GM12878 (cell line): ENCODE data around the gene CRTC2. TPM values are rescaled to one million over a fixed set of nuclear protein-coding genes. Genes with fewer than 3 reads are reported as not detected.

ENCODE experiments used
- CEBPB ChIP-seq, 2 experiments: fragments of 150-350 bp in 1 of 2; IDR thresholded peaks; 2 replicates each; pipeline ENCODE4 v1.6.1; 2012 to 2014; ENCODE audit warnings: low read depth in 2 of 2, low read length in 2 of 2, borderline replicate concordance in 1 of 2, inconsistent platforms in 1 of 2
- CREB1 ChIP-seq: IDR thresholded peaks from 2 replicates; pipeline ENCODE4 v1.6.1; 2012; ENCODE audit warnings: low read depth, mild to moderate bottlenecking, inconsistent platforms
- CREM ChIP-seq: IDR thresholded peaks from 2 replicates; pipeline ENCODE4 v1.6.1; 2014; ENCODE audit warnings: antibody characterized with exemption, low read depth
- EED ChIP-seq: sonication (generic); IDR thresholded peaks from 2 replicates; pipeline ENCODE4 v1.6.1; 2016; ENCODE audit warnings: antibody characterized with exemption, low read depth
- EGR1 ChIP-seq, 2 experiments: IDR thresholded peaks; 1 replicate in 1 of 2; 2 replicates in 1 of 2; pipeline ENCODE4 v1.6.1; 2011 to 2012; ENCODE audit warnings: low read depth in 2 of 2, low read length in 2 of 2, borderline replicate concordance in 1 of 2, mild to moderate bottlenecking in 1 of 2, moderate library complexity in 1 of 2
- ESRRA ChIP-seq: IDR thresholded peaks from 2 replicates; pipeline ENCODE4 v1.6.1; 2012; ENCODE audit warnings: mild to moderate bottlenecking, low read length, improper control_type of control experiment
- ETV6 ChIP-seq, 2 experiments: fragments of 450-650 bp in 1 of 2; IDR thresholded peaks in 1 of 2; conservative IDR thresholded peaks in 1 of 2; 2 replicates each; pipeline ENCODE4 v1.6.1; 2014; ENCODE audit warnings: antibody characterized with exemption in 1 of 2, borderline replicate concordance in 1 of 2, low read depth in 1 of 2, mild to moderate bottlenecking in 1 of 2, moderate library complexity in 1 of 2
- FOXM1 ChIP-seq: IDR thresholded peaks from 2 replicates; pipeline ENCODE4 v1.6.1; 2012; ENCODE audit warnings: low read depth, mild to moderate bottlenecking, inconsistent platforms, low read length, moderate library complexity
- HDGF ChIP-seq: fragments of 450-650 bp; IDR thresholded peaks from 2 replicates; pipeline ENCODE4 v1.6.1; 2016; ENCODE audit warnings: antibody characterized with exemption
- JUNB ChIP-seq: IDR thresholded peaks from 2 replicates; pipeline ENCODE4 v1.6.1; 2016; ENCODE audit warnings: antibody characterized with exemption, mild to moderate bottlenecking
- MTA2 ChIP-seq: fragments of 450-650 bp; IDR thresholded peaks from 2 replicates; pipeline ENCODE4 v1.6.1; 2016; ENCODE audit warnings: low read depth, mild to moderate bottlenecking, moderate library complexity
- MTA3 ChIP-seq: IDR thresholded peaks from 2 replicates; pipeline ENCODE4 v1.6.1; 2012; ENCODE audit warnings: low read length, inconsistent platforms, borderline replicate concordance
- PML ChIP-seq: IDR thresholded peaks from 2 replicates; pipeline ENCODE4 v1.6.1; 2012; ENCODE audit warnings: low read length, inconsistent platforms
- POLR2A ChIP-seq: IDR thresholded peaks from 2 replicates; pipeline ENCODE4 v1.6.1; 2011; ENCODE audit warnings: low read depth, mild to moderate bottlenecking, low read length
- RAD21 ChIP-seq: IDR thresholded peaks from 2 replicates; pipeline ENCODE4 v1.6.1; 2011; ENCODE audit warnings: mild to moderate bottlenecking, low read depth, low read length, moderate library complexity; ENCODE audit not compliant: insufficient read depth
- RB1 ChIP-seq: fragments of 450-650 bp; formaldehyde crosslinking; IDR thresholded peaks from 2 replicates; pipeline ENCODE4 v1.6.1; 2017; ENCODE audit warnings: mild to moderate bottlenecking, borderline replicate concordance
- RBBP5 ChIP-seq: fragments of 200-600 bp; sonication (generic); conservative IDR thresholded peaks from 2 replicates; pipeline ENCODE4 v1.6.1; 2016
- RELA ChIP-seq: fragments of 450-650 bp; IDR thresholded peaks from 2 replicates; pipeline ENCODE4 v1.8.0; 2014; ENCODE audit warnings: borderline replicate concordance; ENCODE audit not compliant: partially characterized antibody
- RFX5 ChIP-seq: IDR thresholded peaks from 2 replicates; pipeline ENCODE4 v1.6.1; 2011; ENCODE audit warnings: low read depth, low read length, improper control_type of control experiment
- SMC3 ChIP-seq: IDR thresholded peaks from 2 replicates; pipeline ENCODE4 v1.6.1; 2011; ENCODE audit warnings: low read length, improper control_type of control experiment, borderline replicate concordance
- SPI1 ChIP-seq: IDR thresholded peaks from 2 replicates; pipeline ENCODE4 v1.6.1; 2011; ENCODE audit warnings: low read depth, mild to moderate bottlenecking, low read length, moderate library complexity, borderline replicate concordance; ENCODE audit not compliant: insufficient read depth
- SRF ChIP-seq, 2 experiments: IDR thresholded peaks; 2 replicates each; pipeline ENCODE4 v1.6.1; 2011; ENCODE audit warnings: low read depth in 2 of 2, low read length in 2 of 2, mild to moderate bottlenecking in 1 of 2, moderate library complexity in 1 of 2
- TAF1 ChIP-seq: IDR thresholded peaks from 2 replicates; pipeline ENCODE4 v1.6.1; 2011; ENCODE audit warnings: mild to moderate bottlenecking, low read depth, low read length, borderline replicate concordance
- TARDBP ChIP-seq: IDR thresholded peaks from 2 replicates; pipeline ENCODE4 v1.6.1; 2016; ENCODE audit warnings: borderline replicate concordance
- TCF3 ChIP-seq: IDR thresholded peaks from 2 replicates; pipeline ENCODE4 v1.6.1; 2012; ENCODE audit warnings: low read depth, mild to moderate bottlenecking, low read length, borderline replicate concordance; ENCODE audit not compliant: insufficient read depth
- YY1 ChIP-seq: IDR thresholded peaks from 2 replicates; pipeline ENCODE4 v1.6.1; 2011; ENCODE audit warnings: low read depth, mild to moderate bottlenecking, low read length
- ZSCAN29 ChIP-seq: fragments of 450-650 bp; IDR thresholded peaks from 2 replicates; pipeline ENCODE4 v1.6.1; 2017; ENCODE audit warnings: mild to moderate bottlenecking, moderate library complexity
- polyA plus RNA-seq, 11 experiments: library from polyadenylated mRNA; depleted of rRNA in 4 of 11; unstranded in 6 of 11; stranded (reverse) in 5 of 11; fragments of >200 nt; fragmentation: Nextera tagmentation in 4 of 11; fragmentation: Illumina TruSeq in 1 of 11; extraction: Ambion mirVana in 4 of 11; extraction: Trizol in 1 of 11; gene quantifications; 1 replicate in 1 of 11; 2 replicates in 10 of 11; pipeline versions ENCODE4 v1.2.1 to v1.2.3, GENCODE V29; 2011 to 2016; ENCODE audit warnings: inconsistent platforms in 2 of 11, missing spikeins in 2 of 11, low read depth in 1 of 11
- total RNA-seq, 4 experiments: library from RNA; depleted of rRNA in 3 of 4; stranded (reverse); fragments of >200 nt in 3 of 4; fragmentation: Illumina TruSeq in 1 of 4; extraction: Trizol in 1 of 4; gene quantifications; 2 replicates each; pipeline versions ENCODE4 v1.2.1 to v1.2.3, GENCODE V29; 2013 to 2021
- TF ChIP-seq, protein P1 (sequence below): fragments of 150-350 bp; IDR thresholded peaks from 2 replicates; pipeline ENCODE4 v1.6.1; 2016; ENCODE audit warnings: low read depth, low read length

CRTC2 gene
- total and polyA plus RNA-seq, 10 of the 15 experiments (the other 5 are each of a cell fraction or from before 2014, with no cell fraction given): 5.1 to 57.9 (median 32.7) TPM

DNA sequence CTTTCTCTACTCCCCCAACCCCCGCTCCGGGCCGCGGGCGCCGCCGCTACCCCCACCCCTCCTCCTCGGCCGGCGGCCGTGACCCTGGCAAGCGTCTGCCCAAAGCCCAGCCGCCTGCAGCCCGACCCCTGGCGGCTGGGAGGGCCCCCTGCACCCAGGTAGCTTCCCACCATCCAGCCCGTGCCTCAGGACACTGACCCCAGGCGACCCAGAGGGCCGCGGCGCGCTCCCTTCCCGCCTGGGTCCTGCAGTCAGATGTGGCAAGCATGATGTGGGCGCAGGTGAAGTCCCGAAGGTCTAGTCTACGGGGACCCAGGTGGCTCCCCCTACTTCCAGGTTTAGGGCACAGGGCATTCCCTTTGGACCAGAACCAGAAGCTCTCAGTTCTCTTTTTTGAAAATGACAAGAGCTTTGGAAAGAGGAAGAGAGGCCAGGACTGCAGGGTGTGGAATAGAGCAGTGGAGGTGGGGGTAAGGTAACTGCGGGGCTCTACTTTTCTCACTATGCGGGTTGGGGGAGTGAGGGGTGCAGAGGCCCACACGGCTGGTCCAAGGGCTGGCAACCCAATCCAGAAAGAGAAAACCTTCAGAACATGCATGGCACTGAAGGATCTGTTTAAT is 11.7 kb downstream of the CRTC2 start, which contains the start of gene DENND4B (continued):
- TF ChIP-seq EGR1 (IDR thresholded peaks at IDR 0.05; ENCODE audit: borderline replicate concordance in 1 of 2, low read depth in 2 of 2, low read length in 2 of 2) (peak in 1 of 2 experiments; percentile 51; a peak in 1 of 3 replicates), RBBP5 (no peak), YY1 (peak; percentile 73; the same call in 1 of the 2 replicates), ETV6 (conservative IDR thresholded peaks at IDR 0.05 in 1 of 2, IDR thresholded peaks at IDR 0.05 in 1 of 2; ENCODE audit: borderline replicate concordance in 1 of 2, low read depth in 1 of 2) (0 out of 4 replicates have a peak, but pooled peaks of 1 of the 2 experiments have one; percentile 37), RELA (peak; percentile 40), CREM (peak; percentile 56), TAF1 (peak; percentile 73; the same call in 1 of the 2 replicates), SPI1 (peak; percentile 82), PML (peak; percentile 53; the same call in 1 of the 2 replicates), EED (peak; percentile 74), MTA2 (0 out of 2 replicates have a peak, but pooled peaks have one; percentile 13), RFX5 (no peak), POLR2A (peak; percentile 41), RB1 (no peak), HDGF (peak; percentile 79; the same call in 1 of the 2 replicates), SRF (IDR thresholded peaks at IDR 0.05; ENCODE audit: low read depth in 2 of 2, low read length in 2 of 2) (0 out of 4 replicates have a peak, but pooled peaks of 1 of the 2 experiments have one; percentile 43), JUNB (no peak), SMC3 (peak; percentile 65; the same call in 1 of the 2 replicates), TARDBP (peak; percentile 70; the same call in 1 of the 2 replicates), MTA3 (peak; percentile 80; the same call in 1 of the 2 replicates), CEBPB (IDR thresholded peaks at IDR 0.05; ENCODE audit: borderline replicate concordance in 1 of 2, low read depth in 2 of 2, low read length in 2 of 2) (no peak), RAD21 (peak; percentile 65), FOXM1 (peak; percentile 38; the same call in 1 of the 2 replicates), ZSCAN29 (no peak), ESRRA (no peak), TCF3 (peak; percentile 51; the same call in 1 of the 2 replicates), CREB1 (0 out of 2 replicates have a peak, but pooled peaks have one; percentile 50)
- TF ChIP-seq, protein P1, sequence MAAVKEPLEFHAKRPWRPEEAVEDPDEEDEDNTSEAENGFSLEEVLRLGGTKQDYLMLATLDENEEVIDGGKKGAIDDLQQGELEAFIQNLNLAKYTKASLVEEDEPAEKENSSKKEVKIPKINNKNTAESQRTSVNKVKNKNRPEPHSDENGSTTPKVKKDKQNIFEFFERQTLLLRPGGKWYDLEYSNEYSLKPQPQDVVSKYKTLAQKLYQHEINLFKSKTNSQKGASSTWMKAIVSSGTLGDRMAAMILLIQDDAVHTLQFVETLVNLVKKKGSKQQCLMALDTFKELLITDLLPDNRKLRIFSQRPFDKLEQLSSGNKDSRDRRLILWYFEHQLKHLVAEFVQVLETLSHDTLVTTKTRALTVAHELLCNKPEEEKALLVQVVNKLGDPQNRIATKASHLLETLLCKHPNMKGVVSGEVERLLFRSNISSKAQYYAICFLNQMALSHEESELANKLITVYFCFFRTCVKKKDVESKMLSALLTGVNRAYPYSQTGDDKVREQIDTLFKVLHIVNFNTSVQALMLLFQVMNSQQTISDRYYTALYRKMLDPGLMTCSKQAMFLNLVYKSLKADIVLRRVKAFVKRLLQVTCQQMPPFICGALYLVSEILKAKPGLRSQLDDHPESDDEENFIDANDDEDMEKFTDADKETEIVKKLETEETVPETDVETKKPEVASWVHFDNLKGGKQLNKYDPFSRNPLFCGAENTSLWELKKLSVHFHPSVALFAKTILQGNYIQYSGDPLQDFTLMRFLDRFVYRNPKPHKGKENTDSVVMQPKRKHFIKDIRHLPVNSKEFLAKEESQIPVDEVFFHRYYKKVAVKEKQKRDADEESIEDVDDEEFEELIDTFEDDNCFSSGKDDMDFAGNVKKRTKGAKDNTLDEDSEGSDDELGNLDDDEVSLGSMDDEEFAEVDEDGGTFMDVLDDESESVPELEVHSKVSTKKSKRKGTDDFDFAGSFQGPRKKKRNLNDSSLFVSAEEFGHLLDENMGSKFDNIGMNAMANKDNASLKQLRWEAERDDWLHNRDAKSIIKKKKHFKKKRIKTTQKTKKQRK: no peak
